H9 (cell line): ENCODE data around the gene ST6GALNAC6. TPM values are rescaled to one million over a fixed set of nuclear protein-coding genes. Genes with fewer than 3 reads are reported as not detected.

Source experiments
- DNase-seq: peaks from one replicate; pipeline ENCODE4 v3.0.0-alpha.2; 2017
- H2AFZ ChIP-seq: one replicate; pipeline ENCODE4 v1.6.1; 2013; ENCODE audit warnings: mild to moderate bottlenecking, low read length, control low read depth, moderate library complexity
- H2AK5ac ChIP-seq: 2 replicates; pipeline ENCODE4 v1.6.1; 2013; ENCODE audit warnings: low read length, control low read depth, mixed read lengths; ENCODE audit not compliant: insufficient read length
- H2BK120ac ChIP-seq: one replicate; pipeline ENCODE4 v1.6.1; 2013; ENCODE audit warnings: low read depth, mild to moderate bottlenecking, low read length, control low read depth, inconsistent platforms; ENCODE audit not compliant: poor library complexity, severe bottlenecking
- H2BK12ac ChIP-seq: 2 replicates; pipeline ENCODE4 v1.6.1; 2013; ENCODE audit warnings: low read length, control low read depth, mixed read lengths, low read depth; ENCODE audit not compliant: insufficient read length
- H2BK15ac ChIP-seq: 2 replicates; pipeline ENCODE4 v1.6.1; 2013; ENCODE audit warnings: low read depth, low read length, control low read depth
- H2BK20ac ChIP-seq: one replicate; pipeline ENCODE4 v1.6.1; 2013; ENCODE audit warnings: low read depth, mild to moderate bottlenecking, low read length, control low read depth, inconsistent platforms; ENCODE audit not compliant: poor library complexity, severe bottlenecking
- H2BK5ac ChIP-seq: 2 replicates; pipeline ENCODE4 v1.6.1; 2013; ENCODE audit warnings: low read length, control low read depth, mixed read lengths; ENCODE audit not compliant: insufficient read length
- H3K14ac ChIP-seq: 2 replicates; pipeline ENCODE4 v1.6.1; 2013; ENCODE audit warnings: low read length, control low read depth; ENCODE audit not compliant: insufficient read depth
- H3K18ac ChIP-seq: 2 replicates; pipeline ENCODE4 v1.6.1; 2013; ENCODE audit warnings: low read depth, mild to moderate bottlenecking, mixed read lengths, low read length, control low read depth; ENCODE audit not compliant: insufficient read length
- H3K23ac ChIP-seq: 2 replicates; pipeline ENCODE4 v1.6.1; 2013; ENCODE audit warnings: low read length, control low read depth, mixed read lengths, low read depth; ENCODE audit not compliant: insufficient read length
- H3K23me2 ChIP-seq: 2 replicates; pipeline ENCODE4 v1.6.1; 2013; ENCODE audit warnings: low read depth, mild to moderate bottlenecking, mixed read lengths, low read length, control low read depth; ENCODE audit not compliant: insufficient read length, poor library complexity, severe bottlenecking
- H3K27ac ChIP-seq: 2 replicates; pipeline ENCODE4 v1.5.1; 2013; ENCODE audit warnings: low read length, control low read depth, mixed read lengths, low read depth; ENCODE audit not compliant: insufficient read length
- H3K27me3 ChIP-seq: 2 replicates; pipeline ENCODE4 v1.6.1; 2013; ENCODE audit warnings: low read length, control low read depth, inconsistent platforms; ENCODE audit not compliant: insufficient read depth
- H3K4ac ChIP-seq: 2 replicates; pipeline ENCODE4 v1.6.1; 2013; ENCODE audit warnings: low read depth, mild to moderate bottlenecking, control low read depth, inconsistent platforms, low read length, moderate library complexity
- H3K4me1 ChIP-seq: 2 replicates; pipeline ENCODE4 v1.6.1; 2013; ENCODE audit warnings: low read length, control low read depth, inconsistent platforms; ENCODE audit not compliant: insufficient read depth
- H3K4me2 ChIP-seq: 2 replicates; pipeline ENCODE4 v1.6.1; 2013; ENCODE audit warnings: low read length, control low read depth, mixed read lengths; ENCODE audit not compliant: insufficient read length, insufficient read depth
- H3K56ac ChIP-seq: 2 replicates; pipeline ENCODE4 v1.6.1; 2013; ENCODE audit warnings: low read depth, mild to moderate bottlenecking, mixed read lengths, low read length, control low read depth; ENCODE audit not compliant: insufficient read length
- H3K79me1 ChIP-seq: 2 replicates; pipeline ENCODE4 v1.6.1; 2013; ENCODE audit warnings: low read depth, mild to moderate bottlenecking, moderate library complexity, low read length, control low read depth, inconsistent platforms; ENCODE audit not compliant: insufficient read depth, poor library complexity, severe bottlenecking
- H3K79me2 ChIP-seq: 2 replicates; pipeline ENCODE4 v1.6.1; 2013; ENCODE audit warnings: low read length, control low read depth, inconsistent platforms; ENCODE audit not compliant: insufficient read depth
- H3K9ac ChIP-seq: 2 replicates; pipeline ENCODE4 v1.6.1; 2013; ENCODE audit warnings: low read length, control low read depth, mixed read lengths; ENCODE audit not compliant: insufficient read length; ENCODE audit errors: extremely low read depth
- H3K9me3 ChIP-seq: one replicate; pipeline ENCODE4 v1.6.1; 2013; ENCODE audit warnings: low read depth, low read length, inconsistent platforms; ENCODE audit not compliant: control insufficient read depth
- H3T11ph ChIP-seq: one replicate; pipeline ENCODE4 v1.6.1; 2013; ENCODE audit warnings: mild to moderate bottlenecking, low read length, control low read depth, inconsistent platforms
- H4K20me1 ChIP-seq: one replicate; pipeline ENCODE4 v1.6.1; 2013; ENCODE audit not compliant: control insufficient read depth, insufficient read length, insufficient read depth
- H4K5ac ChIP-seq: 2 replicates; pipeline ENCODE4 v1.6.1; 2013; ENCODE audit warnings: low read depth, mild to moderate bottlenecking, mixed read lengths, low read length, control low read depth; ENCODE audit not compliant: insufficient read length
- H4K8ac ChIP-seq: replicated peaks from 2 replicates; pipeline ENCODE4 v1.6.1; 2013; ENCODE audit warnings: low read length, control low read depth, mixed read lengths, low read depth; ENCODE audit not compliant: insufficient read length
- H4K91ac ChIP-seq: 2 replicates; pipeline ENCODE4 v1.6.1; 2013; ENCODE audit warnings: low read depth, mild to moderate bottlenecking, moderate library complexity, mixed read lengths, low read length, control low read depth; ENCODE audit not compliant: insufficient read length
- H3K27ac Mint-ChIP-seq, 3 experiments: 2 replicates in 2 of 3; 3 replicates in 1 of 3; pipeline ENCODE4 v1.8.0; 2020 to 2021; ENCODE audit warnings: mixed read lengths in 3 of 3, mild to moderate bottlenecking in 1 of 3, moderate library complexity in 1 of 3
- H3K27me3 Mint-ChIP-seq: 2 replicates; pipeline ENCODE4 v1.8.0; 2021; ENCODE audit warnings: low read depth, mild to moderate bottlenecking, moderate library complexity, mixed read lengths
- H3K36me3 Mint-ChIP-seq, 3 experiments: 2 replicates in 2 of 3; 3 replicates in 1 of 3; pipeline ENCODE4 v1.8.0; 2020 to 2021; ENCODE audit warnings: low read depth in 3 of 3, mixed read lengths in 3 of 3; ENCODE audit not compliant: insufficient read depth in 1 of 3
- H3K4me1 Mint-ChIP-seq, 2 experiments: 2 replicates each; pipeline ENCODE4 v1.8.0; 2020; ENCODE audit warnings: mixed read lengths in 2 of 2
- H3K4me3 Mint-ChIP-seq, 2 experiments: 2 replicates in 1 of 2; 3 replicates in 1 of 2; pipeline ENCODE4 v1.8.0; 2020 to 2021; ENCODE audit warnings: mild to moderate bottlenecking in 2 of 2, mixed read lengths in 2 of 2, moderate library complexity in 1 of 2
- H3K9me3 Mint-ChIP-seq, 2 experiments: 2 replicates in 1 of 2; 3 replicates in 1 of 2; pipeline ENCODE4 v1.8.0; 2020; ENCODE audit warnings: mild to moderate bottlenecking in 2 of 2, mixed read lengths in 2 of 2, moderate library complexity in 1 of 2
- WGBS: extraction: QIAGEN DNeasy Blood & Tissue Kit; methylation state at CpG from one replicate; pipeline ENCODE4 v1.1.7; 2013; ENCODE audit warnings: missing lambda C conversion rate, low lambda C conversion rate, mixed read lengths; ENCODE audit not compliant: insufficient read length; ENCODE audit errors: extremely low coverage; 5-methylcytosine and 5-hydroxymethylcytosine counted together
- total RNA-seq: library from RNA; stranded (reverse); gene quantifications from 2 replicates; pipeline ENCODE4 v1.2.1, GENCODE V29; 2021
- TF ChIP-seq, protein P1 (sequence below): fragments of 200-600 bp; sonication (generic); conservative IDR thresholded peaks from 3 replicates; pipeline ENCODE4 v1.8.0; 2021; ENCODE audit warnings: antibody characterized with exemption, mild to moderate bottlenecking

ST6GALNAC6 gene
- total RNA-seq, 1 experiment from 2014 or later, result 29.8 TPM

DNA sequence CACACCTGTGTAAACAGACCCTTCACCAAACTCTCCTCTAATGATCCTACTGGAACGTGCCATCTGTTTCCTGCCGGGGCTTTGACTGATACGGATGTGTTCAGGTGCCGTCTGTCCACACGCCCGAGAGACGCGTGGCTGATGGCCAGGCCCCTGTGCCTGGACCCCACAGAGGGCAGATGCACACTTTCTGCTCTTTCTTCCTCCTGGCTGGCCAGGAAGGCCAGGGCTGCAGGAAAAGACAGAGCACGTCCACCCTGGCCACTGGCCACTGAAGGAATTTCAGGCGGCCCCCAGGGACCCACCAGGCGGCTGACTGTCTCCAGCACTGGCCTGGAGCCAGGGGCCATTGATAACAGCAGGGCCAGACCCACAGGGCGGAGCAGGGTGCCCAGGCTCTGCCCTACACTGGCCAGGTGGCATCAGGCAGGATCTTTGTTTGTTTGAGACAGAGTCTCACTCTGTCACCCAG is 41.3 kb downstream of the ST6GALNAC6 start:
- Histone ChIP-seq H3K9ac (no peak overlapping the region), H3K4me2 (no peak overlapping the region), H2AFZ (no peak overlapping the region), H3K79me1 (no peaks in the 10 kb centered on the region), H3K14ac (no peak overlapping the region; the same call in 1 of the 2 replicates), H3K23ac (no peak overlapping the region), H4K91ac (no peak overlapping the region), H3K9me3 (no peaks in the 10 kb centered on the region), H3T11ph (no peak overlapping the region), H2BK15ac (no peak overlapping the region), H4K8ac (no peak overlapping the region), H3K27me3 (no peaks in the 10 kb centered on the region), H3K56ac (no peak overlapping the region), H4K5ac (no peak overlapping the region), H3K23me2 (peaks cover 3% of the 10 kb centered on the region), H3K27ac (no peak overlapping the region), H2BK12ac (no peak overlapping the region), H3K4ac (no peak overlapping the region), H2BK20ac (no peak overlapping the region), H4K20me1 (no peaks in the 10 kb centered on the region), H3K79me2 (no peaks in the 10 kb centered on the region), H2AK5ac (no peak overlapping the region), H3K18ac (no peak overlapping the region), H2BK5ac (no peak overlapping the region), H2BK120ac (no peak overlapping the region), H3K4me1 (no peaks in the 10 kb centered on the region)
- Mint-ChIP-seq H3K4me3 (no peak overlapping the region), H3K9me3 (no peaks in the 10 kb centered on the region), H3K27me3 (no peaks in the 10 kb centered on the region; the same call in none of the 2 replicates), H3K27ac (peak overlapping the region in 1 of 3 experiments; percentile 95; a peak in 2 of 7 replicates), H3K4me1 (peaks cover 6 to 14% of the 10 kb centered on the region in 2 experiments), H3K36me3 (no peaks in the 10 kb centered on the region)
- WGBS, result no CpG with 5 or more reads among the region's 12 CpGs
- TF ChIP-seq, protein P1, sequence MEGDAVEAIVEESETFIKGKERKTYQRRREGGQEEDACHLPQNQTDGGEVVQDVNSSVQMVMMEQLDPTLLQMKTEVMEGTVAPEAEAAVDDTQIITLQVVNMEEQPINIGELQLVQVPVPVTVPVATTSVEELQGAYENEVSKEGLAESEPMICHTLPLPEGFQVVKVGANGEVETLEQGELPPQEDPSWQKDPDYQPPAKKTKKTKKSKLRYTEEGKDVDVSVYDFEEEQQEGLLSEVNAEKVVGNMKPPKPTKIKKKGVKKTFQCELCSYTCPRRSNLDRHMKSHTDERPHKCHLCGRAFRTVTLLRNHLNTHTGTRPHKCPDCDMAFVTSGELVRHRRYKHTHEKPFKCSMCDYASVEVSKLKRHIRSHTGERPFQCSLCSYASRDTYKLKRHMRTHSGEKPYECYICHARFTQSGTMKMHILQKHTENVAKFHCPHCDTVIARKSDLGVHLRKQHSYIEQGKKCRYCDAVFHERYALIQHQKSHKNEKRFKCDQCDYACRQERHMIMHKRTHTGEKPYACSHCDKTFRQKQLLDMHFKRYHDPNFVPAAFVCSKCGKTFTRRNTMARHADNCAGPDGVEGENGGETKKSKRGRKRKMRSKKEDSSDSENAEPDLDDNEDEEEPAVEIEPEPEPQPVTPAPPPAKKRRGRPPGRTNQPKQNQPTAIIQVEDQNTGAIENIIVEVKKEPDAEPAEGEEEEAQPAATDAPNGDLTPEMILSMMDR, result no peak
- DNase-seq, result no peak
